Epithelial cell of esophagus (primary cell): Measurements from ENCODE around the gene PLK5.

ENCODE experiments used
- DNase-seq: peaks from one replicate; pipeline ENCODE4 v3.0.0; 2010; ENCODE audit warnings: low read depth
- H3K4me3 ChIP-seq: 2 replicates; pipeline ENCODE4 v1.5.1; 2011; ENCODE audit warnings: mild to moderate bottlenecking, low read length, control low read depth
- TF ChIP-seq, protein P1 (sequence below): IDR thresholded peaks from 2 replicates; pipeline ENCODE4 v1.5.1; 2011; ENCODE audit warnings: low read depth, mild to moderate bottlenecking, low read length, control low read depth, inconsistent platforms; ENCODE audit not compliant: insufficient read depth; ENCODE audit errors: missing control alignments

PLK5 gene

DNA sequence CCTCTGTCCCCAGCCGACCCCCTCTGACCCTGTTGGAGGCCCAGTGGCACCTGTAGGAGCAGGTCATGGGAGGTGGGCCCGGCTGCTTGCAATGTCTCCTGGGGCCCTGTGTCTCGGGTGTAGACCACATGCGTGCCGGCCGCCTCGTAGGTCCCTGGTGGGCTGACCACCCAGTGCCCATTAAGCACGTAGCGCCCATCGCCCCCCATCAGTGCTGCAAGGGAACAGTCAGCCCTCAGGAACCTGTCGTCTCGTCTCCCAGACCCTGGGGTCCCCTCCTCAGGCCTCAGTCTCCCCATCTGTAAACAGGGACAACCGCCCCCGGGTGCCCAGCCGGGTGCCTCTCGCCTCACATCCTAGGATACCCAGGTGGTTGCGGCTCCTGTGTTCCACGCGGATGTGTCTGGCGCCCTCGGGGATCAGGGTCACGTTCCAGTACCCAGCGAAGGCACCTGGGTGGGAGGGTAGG is 16.7 kb upstream of the PLK5 start:
- peak overlapping the region; percentile 50 for H3K4me3 ChIP-seq

DNA sequence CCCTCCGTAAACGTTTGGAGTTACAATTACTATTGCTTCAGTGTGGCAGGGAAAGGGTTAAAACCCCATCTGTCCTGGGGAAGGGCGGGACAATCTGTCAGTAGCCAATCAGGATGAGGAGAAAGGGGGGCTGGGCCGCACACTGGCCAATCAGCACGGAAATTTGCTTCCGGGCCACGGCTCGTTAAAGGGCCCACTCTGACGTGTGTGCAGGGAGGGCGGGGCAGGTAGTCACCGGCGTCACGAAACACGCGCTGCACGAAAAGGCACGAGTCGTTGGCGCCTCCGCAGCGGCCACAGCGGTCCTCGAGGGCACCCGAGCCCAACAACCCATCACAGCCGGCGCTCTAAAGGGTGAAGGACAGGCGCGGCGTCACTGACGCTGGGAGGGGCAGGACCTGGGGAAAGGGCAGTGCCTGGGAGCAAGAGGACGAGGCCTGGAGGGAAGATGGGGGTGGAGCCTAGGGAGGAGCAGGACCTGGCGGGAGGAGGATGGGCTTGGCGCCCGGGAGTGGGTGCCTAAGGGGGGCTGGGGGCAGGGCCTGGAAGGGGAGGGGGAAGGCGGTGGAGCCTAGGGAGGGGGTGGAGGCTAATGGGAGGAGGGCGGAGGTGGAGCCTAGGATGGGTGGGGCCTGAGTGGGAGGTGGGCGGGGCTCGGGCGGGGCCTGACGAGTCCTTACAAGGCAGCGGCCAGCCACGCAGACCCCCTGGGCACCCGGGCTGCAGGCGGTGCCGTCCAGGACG is 15.9 kb upstream of the PLK5 start:
- TF ChIP-seq, protein P1, sequence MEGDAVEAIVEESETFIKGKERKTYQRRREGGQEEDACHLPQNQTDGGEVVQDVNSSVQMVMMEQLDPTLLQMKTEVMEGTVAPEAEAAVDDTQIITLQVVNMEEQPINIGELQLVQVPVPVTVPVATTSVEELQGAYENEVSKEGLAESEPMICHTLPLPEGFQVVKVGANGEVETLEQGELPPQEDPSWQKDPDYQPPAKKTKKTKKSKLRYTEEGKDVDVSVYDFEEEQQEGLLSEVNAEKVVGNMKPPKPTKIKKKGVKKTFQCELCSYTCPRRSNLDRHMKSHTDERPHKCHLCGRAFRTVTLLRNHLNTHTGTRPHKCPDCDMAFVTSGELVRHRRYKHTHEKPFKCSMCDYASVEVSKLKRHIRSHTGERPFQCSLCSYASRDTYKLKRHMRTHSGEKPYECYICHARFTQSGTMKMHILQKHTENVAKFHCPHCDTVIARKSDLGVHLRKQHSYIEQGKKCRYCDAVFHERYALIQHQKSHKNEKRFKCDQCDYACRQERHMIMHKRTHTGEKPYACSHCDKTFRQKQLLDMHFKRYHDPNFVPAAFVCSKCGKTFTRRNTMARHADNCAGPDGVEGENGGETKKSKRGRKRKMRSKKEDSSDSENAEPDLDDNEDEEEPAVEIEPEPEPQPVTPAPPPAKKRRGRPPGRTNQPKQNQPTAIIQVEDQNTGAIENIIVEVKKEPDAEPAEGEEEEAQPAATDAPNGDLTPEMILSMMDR: no peak
- peak overlapping the region; percentile 50 for H3K4me3 ChIP-seq
- peak; percentile 96 for DNase-seq

More for the DNA sequence above, 16.7 kb upstream of the PLK5 start:
- DNase-seq: no peak
- TF ChIP-seq, protein P1: no peak

DNA sequence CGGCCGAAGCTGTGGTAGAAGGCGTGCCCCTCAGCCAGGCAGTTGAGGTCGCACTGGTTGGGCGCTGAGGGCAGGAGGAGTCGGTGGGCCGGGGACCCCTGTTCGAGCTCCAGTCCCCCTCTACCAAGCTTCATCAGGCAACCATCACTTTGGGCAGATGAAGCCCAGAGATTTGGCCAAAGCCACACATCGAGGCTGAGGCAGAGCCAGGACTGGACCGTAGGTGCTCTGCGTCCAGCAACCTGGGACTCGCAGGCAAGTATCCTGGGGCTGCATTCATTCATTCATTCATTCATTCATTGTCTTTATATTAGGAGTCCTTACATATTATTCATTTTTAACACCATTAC is 15.4 kb upstream of the PLK5 start:
- DNase-seq: no peak
- TF ChIP-seq, protein P1: no peak
- H3K4me3 ChIP-seq: peak overlapping the region; percentile 29

GRCh38 chr19:1509602-1510441 is 14.1 kb upstream of the PLK5 start:
- no peak for DNase-seq
- no peak overlapping the region for H3K4me3 ChIP-seq
- TF ChIP-seq, protein P1: no peak

DNA sequence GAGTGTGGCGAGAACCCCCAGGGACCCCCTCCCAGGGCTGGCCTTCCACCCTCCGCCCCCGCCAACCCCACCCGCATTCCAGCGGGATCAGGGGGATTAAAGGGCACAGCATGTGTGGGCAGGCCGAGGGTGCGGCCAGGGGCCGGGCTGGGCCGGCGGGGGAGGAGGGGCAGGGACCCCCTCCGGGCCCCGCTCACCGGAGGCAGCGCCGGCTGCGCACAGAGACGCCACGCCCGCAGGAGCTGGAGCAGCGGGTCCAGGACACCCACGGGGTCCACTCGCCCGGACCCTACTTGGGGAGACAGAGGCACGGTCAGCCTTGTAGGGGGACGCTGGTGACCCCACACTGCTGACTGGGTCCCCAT is 13.5 kb upstream of the PLK5 start:
- DNase-seq: no peak
- H3K4me3 ChIP-seq: no peak overlapping the region
- TF ChIP-seq, protein P1: no peak

DNA sequence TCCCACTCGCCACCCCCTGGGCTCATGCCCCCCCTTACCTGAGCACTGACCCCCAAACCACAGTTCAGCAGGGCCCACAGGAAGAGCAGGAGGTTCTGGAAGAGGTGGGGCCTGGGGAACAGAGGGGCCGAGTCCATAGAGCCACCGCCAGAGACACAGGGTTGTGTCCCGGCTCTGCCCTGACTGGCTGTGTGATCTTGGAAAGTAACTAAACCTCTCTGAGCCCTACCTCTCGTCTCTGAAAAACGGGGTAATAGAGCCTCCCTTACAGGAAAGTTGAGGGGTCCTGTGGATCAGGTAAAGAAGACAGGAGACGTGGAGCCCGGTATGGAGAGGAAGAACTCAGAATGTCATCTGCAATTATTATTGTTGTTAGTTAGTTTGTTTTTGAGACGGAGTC is 13.1 kb upstream of the PLK5 start:
- TF ChIP-seq, protein P1: no peak
- no peak for DNase-seq
- H3K4me3 ChIP-seq: no peak overlapping the region
